B cell (primary cell): ENCODE results near the gene ADAMTSL1. TPM values are rescaled to one million over a fixed set of nuclear protein-coding genes. Genes with fewer than 3 reads are reported as not detected.

Experiments
- ATAC-seq: fragments of 200-7000 bp; cut with Tn5 transposase; one replicate; pipeline ENCODE4 v1.10.0; 2021; ENCODE audit warnings: low read depth, mild to moderate bottlenecking, moderate number of reproducible peaks, moderate library complexity
- CTCF ChIA-PET: fragments of 350-600 bp; sonication (Branson Sonifier 250); formaldehyde crosslinking; loops from one replicate; lab custom pipeline; 2021; ENCODE audit warnings: antibody characterized with exemption, inconsistent platforms; lab: Charles Lee
- POLR2A ChIA-PET: fragments of 350-600 bp; sonication (Branson Sonifier 250); formaldehyde crosslinking; loops from one replicate; lab custom pipeline; 2021; ENCODE audit warnings: antibody characterized with exemption; lab: Charles Lee
- DNase-seq: peaks from one replicate; pipeline ENCODE4 v3.0.0; 2013
- H2AFZ ChIP-seq: 2 replicates; pipeline ENCODE4 v1.6.1; 2012; ENCODE audit warnings: mild to moderate bottlenecking, low read depth, low read length; ENCODE audit not compliant: insufficient read depth, poor library complexity, severe bottlenecking
- H3K27ac ChIP-seq, 2 donors: 1 replicate in 1 of 2; 2 replicates in 1 of 2; pipeline ENCODE4 v1.5.1; 2012 to 2013; ENCODE audit warnings: low read length in 2 of 2, mild to moderate bottlenecking in 2 of 2, moderate library complexity in 1 of 2
- H3K27me3 ChIP-seq, 4 experiments: fragments of 200-600 bp in 1 of 4; sonication (generic) in 1 of 4; replicated peaks in 1 of 4; 1 replicate in 2 of 4; 2 replicates in 2 of 4; pipeline versions ENCODE4 v1.6.1 to v1.7.0; 2013 to 2016; ENCODE audit warnings: low read length in 3 of 4, mild to moderate bottlenecking in 2 of 4, mixed read lengths in 1 of 4, moderate library complexity in 1 of 4; ENCODE audit not compliant: insufficient read depth in 4 of 4, control insufficient read depth in 3 of 4; ENCODE audit errors: control extremely low read depth in 1 of 4
- H3K36me3 ChIP-seq, 2 experiments: replicated peaks in 1 of 2; 1 replicate in 1 of 2; 2 replicates in 1 of 2; pipeline versions ENCODE4 v1.6.1 to v1.7.1; 2013; ENCODE audit warnings: low read length in 1 of 2; ENCODE audit not compliant: insufficient read depth in 2 of 2, control insufficient read depth in 1 of 2; ENCODE audit errors: control extremely low read depth in 1 of 2, extremely low read depth in 1 of 2
- H3K4me1 ChIP-seq, 2 donors: fragments of 200-600 bp in 1 of 2; sonication (generic) in 1 of 2; 1 replicate in 1 of 2; 2 replicates in 1 of 2; pipeline versions ENCODE4 v1.5.1 to v1.6.1; 2013 to 2017; ENCODE audit warnings: low read length in 2 of 2; ENCODE audit not compliant: control insufficient read depth in 2 of 2, insufficient read depth in 2 of 2
- H3K4me2 ChIP-seq: replicated peaks from 2 replicates; pipeline ENCODE3; 2012; ENCODE audit warnings: mild to moderate bottlenecking, low read depth, low read length; ENCODE audit not compliant: poor library complexity, severe bottlenecking
- H3K4me3 ChIP-seq, 5 experiments: fragments of 200-600 bp in 1 of 5; sonication (generic) in 1 of 5; 1 replicate in 3 of 5; 2 replicates in 2 of 5; pipeline versions ENCODE4 v1.5.1 to v1.7.0; 2011 to 2016; ENCODE audit warnings: low read length in 4 of 5, mild to moderate bottlenecking in 4 of 5, low read depth in 2 of 5, control low read depth in 1 of 5, moderate library complexity in 1 of 5; ENCODE audit not compliant: insufficient read depth in 1 of 5; ENCODE audit errors: control extremely low read depth in 1 of 5, extremely low read depth in 1 of 5
- H3K79me2 ChIP-seq: fragments of 200-600 bp; sonication (generic); one replicate; pipeline ENCODE4 v1.6.0; 2016; ENCODE audit warnings: low read length; ENCODE audit not compliant: control insufficient read depth, insufficient read depth
- H3K9ac ChIP-seq: fragments of 200-600 bp; sonication (generic); 2 replicates; pipeline ENCODE4 v1.6.1; 2017; ENCODE audit warnings: mild to moderate bottlenecking, low read length, moderate library complexity
- H3K9me3 ChIP-seq, 3 donors: one replicate each; pipeline versions ENCODE4 v1.6.1 to v1.7.1; 2013; ENCODE audit warnings: low read length in 2 of 3; ENCODE audit not compliant: control insufficient read depth in 2 of 3, insufficient read depth in 1 of 3; ENCODE audit errors: control extremely low read depth in 1 of 3
- H4K20me1 ChIP-seq: 2 replicates; pipeline ENCODE4 v1.6.0; 2012; ENCODE audit warnings: mild to moderate bottlenecking, low read length; ENCODE audit not compliant: insufficient read depth, control insufficient read depth, poor library complexity, severe bottlenecking
- H3K27ac Mint-ChIP-seq: one replicate; pipeline ENCODE4 v1.8.0; 2021; ENCODE audit warnings: mixed read lengths
- H3K27me3 Mint-ChIP-seq: one replicate; pipeline ENCODE4 v1.8.0; 2021; ENCODE audit warnings: mixed read lengths
- H3K4me1 Mint-ChIP-seq: one replicate; pipeline ENCODE4 v1.8.0; 2021; ENCODE audit warnings: mixed read lengths
- H3K4me3 Mint-ChIP-seq: one replicate; pipeline ENCODE4 v1.8.0; 2021; ENCODE audit warnings: mixed read lengths
- H3K9me3 Mint-ChIP-seq: one replicate; pipeline ENCODE4 v1.8.0; 2022; ENCODE audit warnings: mixed read lengths; ENCODE audit not compliant: insufficient read depth
- CTCF ChIP-seq: fragments of 200-600 bp; IDR thresholded peaks from one replicate; pipeline ENCODE4 v1.8.0; 2022; ENCODE audit warnings: antibody characterized with exemption, mild to moderate bottlenecking
- EZH2 ChIP-seq: IDR thresholded peaks from 2 replicates; pipeline ENCODE4 v1.6.1; 2012; ENCODE audit warnings: borderline replicate concordance, low read depth, mild to moderate bottlenecking, moderate library complexity, low read length; ENCODE audit not compliant: insufficient read depth, poor library complexity, severe bottlenecking
- WGBS: methylation state at CpG from one replicate; pipeline ENCODE4 v1.1.5; 2013; ENCODE audit warnings: missing lambda C conversion rate; ENCODE audit not compliant: insufficient coverage; 5-methylcytosine and 5-hydroxymethylcytosine counted together
- intact Hi-C: fragments of 100-400 bp; cut with micrococcal nuclease; formaldehyde crosslinking; loops from one replicate; pipeline ENCODE4 v1.10.0; 2022
- polyA plus RNA-seq: library from polyadenylated mRNA; depleted of rRNA; stranded (reverse); fragments of >200 nt; gene quantifications from 2 replicates; pipeline ENCODE4 v1.2.3, GENCODE V29; 2012
- total RNA-seq, 2 donors: library from RNA; stranded (reverse); fragments of 120-200 nt in 1 of 2; gene quantifications; 1 replicate in 1 of 2; 2 replicates in 1 of 2; pipeline versions ENCODE4 v1.2.3 to v1.2.4, GENCODE V29; 2013 to 2022

ADAMTSL1 gene
- total and polyA plus RNA-seq, 2 donors (not counting 1 experiment from before 2014, with no cell fraction given) = not detected

GRCh38 chr9:18467696-18468095 is 6.3 kb upstream of the ADAMTSL1 start:
- H3K27ac Mint-ChIP-seq = no peak overlapping the region
- CTCF ChIA-PET = interaction anchor here (1.6 kb wide), 1 partner anchor 24 kb away, joined by 5 read pairs; no protein-coding TSS in a partner anchor

GRCh38 chr9:18472435-18472834 is 1.5 kb upstream of the ADAMTSL1 start:
- Mint-ChIP-seq H3K9me3 (peaks cover 3% of the 10 kb centered on the region), H3K4me1 (no peaks in the 10 kb centered on the region), H3K27me3 (peaks cover 13% of the 10 kb centered on the region), H3K4me3 (no peak overlapping the region), H3K27ac (no peak overlapping the region)
- DNase-seq (no peak), ATAC-seq (no peak)
- ChIA-PET CTCF (no interaction called here), POLR2A (no interaction called here)
- no peak overlapping the region for H3K4me3 ChIP-seq
- H3K27ac ChIP-seq = no peak overlapping the region
- TF ChIP-seq EZH2 (no peak), CTCF (no peak)
- H4K20me1 ChIP-seq = no peaks in the 10 kb centered on the region
- H3K4me1 ChIP-seq = no peaks in the 10 kb centered on the region
- no peaks in the 10 kb centered on the region for H3K79me2 ChIP-seq
- H2AFZ ChIP-seq = no peak overlapping the region
- H3K36me3 ChIP-seq = no peaks in the 10 kb centered on the region
- no peaks in the 10 kb centered on the region for H3K27me3 ChIP-seq
- intact Hi-C loops = no loop called here
- H3K4me2 ChIP-seq = no peak overlapping the region
- peaks cover 0 to 2% (median 0%) of the 10 kb centered on the region in 3 donors for H3K9me3 ChIP-seq
- no peak overlapping the region for H3K9ac ChIP-seq
- WGBS = no CpG with 5 or more reads among the region's 3 CpGs

More at GRCh38 chr9:18467696-18468095, 6.3 kb upstream of the ADAMTSL1 start:
- H3K27ac ChIP-seq = no peak overlapping the region
- no CpG with 5 or more reads among the region's 1 CpG for WGBS
- no peak for DNase-seq
- H4K20me1 ChIP-seq = no peaks in the 10 kb centered on the region
- Mint-ChIP-seq H3K27me3 (peaks cover 4% of the 10 kb centered on the region), H3K9me3 (peaks cover 3% of the 10 kb centered on the region), H3K4me1 (no peaks in the 10 kb centered on the region), H3K4me3 (no peak overlapping the region)
- no peak overlapping the region for H3K4me2 ChIP-seq
- intact Hi-C loops = no loop called here
- H3K9ac ChIP-seq = no peak overlapping the region
- POLR2A ChIA-PET = no interaction called here
- H3K36me3 ChIP-seq = no peaks in the 10 kb centered on the region
- no peaks in the 10 kb centered on the region for H3K27me3 ChIP-seq
- no peaks in the 10 kb centered on the region for H3K4me1 ChIP-seq
- no peaks in the 10 kb centered on the region for H3K79me2 ChIP-seq
- H3K9me3 ChIP-seq = peaks cover 0 to 2% (median 0%) of the 10 kb centered on the region in 3 donors
- no peak for ATAC-seq
- no peak overlapping the region for H3K4me3 ChIP-seq
- no peak for TF ChIP-seq CTCF
- no peak overlapping the region for H2AFZ ChIP-seq
